Fibroblast of pulmonary artery (primary cell): ENCODE data around the gene HSPB3.
A peak's percentile ranks its signal among the peaks of the same experiment; 100 is the strongest.

Experiments
- DNase-seq: peaks from one replicate; pipeline ENCODE4 v3.0.0-alpha.2; 2010; ENCODE audit warnings: low read depth
- H3K4me3 ChIP-seq: replicated peaks from 2 replicates; pipeline ENCODE4 v1.5.1; 2011; ENCODE audit warnings: low read depth, mild to moderate bottlenecking, control low read depth, low read length, moderate library complexity
- CTCF ChIP-seq: IDR thresholded peaks from 2 replicates; pipeline ENCODE4 v1.5.1; 2011; ENCODE audit warnings: mild to moderate bottlenecking, control low read depth, low read length, inconsistent platforms; ENCODE audit errors: missing control alignments

The HSPB3 gene

DNA sequence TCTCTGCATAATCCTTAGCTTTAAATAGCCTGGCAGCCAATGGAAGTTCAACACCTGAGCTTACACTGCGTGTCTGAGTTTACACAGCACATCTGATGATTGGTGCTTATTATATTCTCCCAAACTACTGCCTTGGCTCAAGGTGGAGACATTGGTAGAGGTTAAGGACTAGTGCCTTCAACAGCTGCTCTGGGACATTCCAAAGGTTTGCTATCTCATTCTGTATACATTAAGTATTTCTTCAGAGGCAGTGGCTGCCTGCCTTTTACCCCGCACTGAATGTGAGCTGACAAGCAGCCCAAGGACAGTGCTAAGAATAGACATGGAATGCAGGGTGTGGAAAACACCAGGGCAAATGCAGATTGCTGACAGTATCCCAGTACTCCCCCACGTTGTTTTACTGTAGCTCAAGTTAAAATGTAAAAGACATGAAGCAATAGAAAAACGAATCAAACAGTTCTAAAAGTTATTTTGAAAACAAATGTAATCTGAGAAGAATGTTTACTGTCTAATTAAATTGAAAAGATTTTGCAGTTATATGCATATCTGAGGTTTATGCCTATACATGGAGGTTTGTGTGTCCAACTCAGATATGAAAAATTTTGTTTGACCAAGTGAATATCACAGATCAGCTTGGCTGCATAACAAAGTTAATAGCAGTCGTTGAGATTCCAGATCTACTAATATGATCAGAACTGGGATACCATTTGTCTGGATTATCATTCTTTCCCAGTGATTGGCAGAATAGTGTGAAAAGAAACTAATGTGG lies 1.8 kb downstream of the HSPB3 start:
- no peak for TF ChIP-seq CTCF
- DNase-seq, result peak; percentile 85
- H3K4me3 ChIP-seq, result no peak overlapping the region

DNA sequence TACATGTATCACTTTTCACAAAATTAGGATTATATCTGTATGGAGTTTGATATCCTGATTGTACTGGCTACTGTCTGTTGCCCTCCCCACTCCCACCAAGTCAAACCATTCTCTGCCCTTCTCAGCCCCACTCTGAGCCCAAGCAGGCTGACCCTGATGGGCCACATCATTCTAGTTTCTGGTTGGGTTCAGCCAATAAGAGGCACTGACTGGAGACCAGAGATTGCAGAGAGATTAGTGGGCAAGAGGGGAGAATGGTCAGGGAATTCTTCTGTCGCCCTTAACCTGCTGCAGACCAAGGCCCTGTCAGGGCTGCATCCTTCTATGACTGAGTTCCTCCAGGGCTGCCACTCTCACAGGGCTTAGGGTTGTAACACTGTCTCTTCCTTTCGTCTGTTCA lies 2.7 kb downstream of the HSPB3 start:
- no peak for DNase-seq
- no peak overlapping the region for H3K4me3 ChIP-seq
- no peak for TF ChIP-seq CTCF

DNA sequence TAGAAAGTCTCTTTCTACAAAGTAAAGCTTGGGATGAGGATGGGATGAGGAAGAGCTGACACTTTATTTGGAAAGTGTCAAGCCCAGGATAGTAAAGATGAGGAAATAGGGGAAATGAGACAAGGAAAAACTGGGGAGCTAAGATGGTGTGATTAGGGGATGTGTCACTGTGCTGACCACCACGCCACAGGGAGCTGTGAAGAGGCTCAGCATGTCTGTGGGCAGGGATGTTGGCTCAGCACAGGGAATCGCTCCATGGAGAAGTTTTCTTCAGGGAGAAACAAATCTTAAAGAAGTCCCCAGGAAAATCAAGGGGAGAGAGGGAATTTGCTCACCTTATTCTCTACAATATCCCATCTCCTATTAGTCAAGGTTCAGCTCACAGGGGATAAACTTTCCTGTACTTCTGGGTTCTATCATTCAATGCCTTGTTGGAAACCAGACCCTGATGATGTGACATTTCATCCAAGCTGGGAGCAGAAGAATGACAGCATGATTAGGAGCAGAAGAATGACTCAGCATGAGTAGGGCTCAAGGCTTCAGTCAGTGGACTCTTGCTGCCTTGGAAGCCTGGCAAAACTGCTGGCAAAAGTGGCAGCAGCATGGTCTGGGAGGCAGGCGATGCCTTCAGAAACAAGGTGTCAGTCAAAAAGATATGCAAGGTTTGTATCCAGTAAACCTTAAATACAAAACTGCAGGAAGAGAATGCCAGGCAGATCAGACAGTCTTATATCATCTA lies 4.9 kb downstream of the HSPB3 start:
- TF ChIP-seq CTCF, result no peak
- peak; percentile 9 for DNase-seq
- no peak overlapping the region for H3K4me3 ChIP-seq

DNA sequence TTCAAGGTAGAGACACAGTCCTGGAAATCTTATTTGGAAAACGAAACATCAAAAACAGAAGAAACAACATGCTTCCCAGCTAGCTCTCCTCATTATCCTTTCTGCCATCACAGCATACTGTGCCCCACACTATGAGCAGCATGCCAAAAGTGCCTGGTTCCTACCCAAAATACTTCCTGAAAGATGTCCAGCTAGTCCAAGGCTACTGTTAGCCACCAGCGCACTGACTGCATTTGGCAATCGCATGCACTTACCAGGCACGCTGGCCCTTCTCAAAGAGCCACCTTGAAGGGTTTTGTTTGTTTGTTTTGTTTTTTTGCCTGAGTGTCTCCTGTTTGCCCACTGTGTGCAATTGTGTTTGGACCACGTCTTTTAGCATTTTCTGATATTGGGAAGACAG lies 6.8 kb downstream of the HSPB3 start:
- H3K4me3 ChIP-seq, result no peak overlapping the region
- TF ChIP-seq CTCF, result no peak
- no peak for DNase-seq

DNA sequence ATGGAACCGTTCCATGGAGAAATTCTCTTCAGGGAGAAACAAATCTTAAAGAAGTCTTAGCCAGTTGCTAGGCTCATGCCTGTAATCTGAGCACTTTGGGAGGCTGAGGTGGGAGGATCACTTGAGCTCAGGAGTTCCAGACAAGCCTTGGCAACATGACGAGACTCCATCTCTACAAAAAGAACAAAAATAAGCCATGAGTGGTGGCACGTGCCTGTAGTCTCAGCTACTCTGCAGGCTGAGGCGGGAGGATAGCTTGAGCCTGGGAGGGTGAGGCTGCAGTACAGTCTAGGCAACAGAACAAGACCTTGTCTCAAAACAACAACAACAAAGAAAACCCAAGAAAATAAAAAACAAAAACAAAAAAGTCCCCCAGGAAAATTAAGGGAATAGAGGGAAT lies 8.2 kb downstream of the HSPB3 start:
- no peak for DNase-seq
- no peak for TF ChIP-seq CTCF
- no peak overlapping the region for H3K4me3 ChIP-seq

DNA sequence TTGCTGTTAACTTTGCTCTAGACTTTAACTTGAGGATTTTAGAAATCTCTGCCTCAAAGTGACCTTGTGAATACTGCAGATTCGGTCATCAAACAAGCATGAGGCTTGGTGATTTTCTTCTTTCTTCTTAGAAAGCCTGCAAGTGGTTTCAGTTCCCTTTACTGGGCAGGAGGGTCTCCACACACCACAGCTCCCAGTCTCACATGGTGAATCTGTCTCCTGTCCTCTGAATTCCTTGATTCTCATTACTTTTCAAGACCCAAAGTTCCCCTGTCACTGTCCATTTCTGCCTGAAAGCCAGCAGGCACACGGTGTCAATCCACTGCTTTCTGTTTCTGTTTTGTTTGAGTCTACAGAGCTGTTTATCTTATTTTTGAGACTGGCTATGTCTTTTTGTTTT lies 14.1 kb downstream of the HSPB3 start:
- peak overlapping the region; percentile 37 for H3K4me3 ChIP-seq
- no peak for TF ChIP-seq CTCF
- no peak for DNase-seq
